NCI-H1930 (cell line): ENCODE measurements around the gene BDKRB1.

ENCODE experiments used
- DNase-seq, 2 experiments: peaks; one replicate each; lab custom pipeline; 2025; lab: John Stamatoyannopoulos, UW

Gene BDKRB1

DNA sequence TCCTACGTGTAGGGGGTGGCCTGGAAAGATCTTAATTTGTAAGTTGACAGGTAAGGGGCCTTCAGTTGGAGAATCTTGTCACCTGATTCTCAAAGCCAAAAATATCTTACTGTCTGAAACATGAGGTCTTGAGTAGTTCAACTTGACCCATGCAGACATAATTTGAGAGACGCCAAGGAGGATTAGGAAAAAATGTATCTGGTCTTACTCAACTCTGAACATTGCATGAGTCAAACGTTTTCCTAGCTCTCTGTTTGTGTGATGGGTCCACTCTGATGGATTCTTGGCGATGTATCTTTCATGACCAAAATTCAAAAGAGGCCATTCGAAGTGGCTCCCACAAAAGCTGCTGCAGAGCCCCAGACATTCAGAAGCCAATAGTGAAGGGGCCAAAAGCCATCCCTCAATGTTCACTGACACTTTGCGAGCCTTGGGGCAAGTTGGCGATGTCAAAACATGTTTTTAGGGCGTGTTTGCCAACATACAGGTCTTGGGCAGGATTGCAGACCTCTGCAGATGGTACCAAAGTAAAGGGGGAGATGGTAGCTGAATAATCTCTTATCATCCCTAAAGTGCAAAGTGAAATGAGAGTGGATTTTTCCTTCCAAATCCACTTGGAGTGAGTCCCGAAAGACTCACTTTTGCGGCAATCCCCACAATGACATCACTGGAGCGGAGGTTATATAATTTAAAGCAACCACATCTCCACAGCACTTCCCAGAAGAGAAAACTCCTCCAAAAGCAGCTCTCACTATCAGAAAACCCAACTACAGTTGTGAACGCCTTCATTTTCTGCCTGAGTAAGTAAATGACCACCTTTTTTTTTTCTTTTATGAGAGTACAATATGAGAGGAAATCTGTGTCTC is at the start of gene BDKRB1:
BDKRB1 (plus strand) TSS at position 710 of the 866 bp plus-strand sequence. CDS start 7,473 bp downstream, outside the sequence.
- DNase-seq = no peak

DNA sequence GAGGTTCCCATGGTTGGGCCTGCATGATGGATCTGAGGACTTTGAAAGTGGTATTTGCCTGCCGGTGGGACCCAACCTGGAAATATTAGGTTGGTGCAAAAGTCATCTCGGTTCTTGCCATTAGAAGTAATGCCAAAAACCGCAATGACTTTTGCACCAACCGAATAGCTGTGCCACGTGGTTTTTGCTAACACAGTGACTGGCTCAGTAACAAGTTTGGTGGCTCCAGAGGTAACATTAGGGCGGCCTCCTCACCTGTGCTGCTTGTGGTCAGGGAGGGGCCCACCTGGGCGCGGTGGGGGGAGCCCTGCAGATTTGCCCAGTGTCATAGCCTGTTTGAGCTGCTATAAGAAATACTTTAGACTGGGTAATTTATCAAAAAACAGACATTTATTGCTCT is 49.5 kb upstream of the BDKRB1 start:
- DNase-seq = no peak

DNA sequence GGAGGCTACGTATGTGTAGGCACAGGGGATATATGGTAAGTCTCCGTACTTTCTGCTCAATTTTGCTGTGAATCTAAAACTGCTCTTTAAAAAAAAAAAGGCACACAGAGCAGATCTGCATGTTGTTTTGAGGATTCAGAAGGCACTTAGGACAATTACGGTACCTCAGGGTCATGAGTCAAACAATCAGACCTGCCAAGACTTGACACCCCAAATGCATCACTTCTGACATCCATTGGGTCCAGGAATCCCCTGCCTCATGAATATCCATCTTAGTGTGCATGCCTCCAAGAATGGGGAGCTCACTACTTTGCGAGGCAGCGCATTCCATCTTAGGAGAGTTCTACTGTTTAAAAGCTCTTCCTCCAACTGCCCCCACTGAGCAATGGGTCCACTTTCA is 48.3 kb upstream of the BDKRB1 start:
- no peak for DNase-seq

DNA sequence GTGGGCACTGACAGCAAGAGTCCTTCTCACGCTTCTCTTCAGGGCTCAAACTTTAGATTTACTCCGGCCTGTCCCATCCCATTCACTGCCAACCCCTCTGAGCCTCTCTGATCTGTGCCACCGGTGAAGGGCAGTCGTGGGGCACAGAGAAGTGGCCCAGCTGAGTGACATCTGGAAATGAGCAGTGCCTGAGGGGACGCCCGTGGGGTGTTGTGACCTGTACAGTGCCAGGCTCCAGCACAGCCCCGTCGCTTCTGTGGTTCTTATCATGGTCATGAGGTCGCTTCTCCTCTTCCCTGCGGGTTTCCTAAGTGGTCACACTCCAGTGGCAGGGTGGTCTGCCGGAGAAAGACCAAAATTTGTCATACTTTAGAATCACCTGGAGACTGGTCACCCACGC is 47.3 kb upstream of the BDKRB1 start:
- no peak for DNase-seq

DNA sequence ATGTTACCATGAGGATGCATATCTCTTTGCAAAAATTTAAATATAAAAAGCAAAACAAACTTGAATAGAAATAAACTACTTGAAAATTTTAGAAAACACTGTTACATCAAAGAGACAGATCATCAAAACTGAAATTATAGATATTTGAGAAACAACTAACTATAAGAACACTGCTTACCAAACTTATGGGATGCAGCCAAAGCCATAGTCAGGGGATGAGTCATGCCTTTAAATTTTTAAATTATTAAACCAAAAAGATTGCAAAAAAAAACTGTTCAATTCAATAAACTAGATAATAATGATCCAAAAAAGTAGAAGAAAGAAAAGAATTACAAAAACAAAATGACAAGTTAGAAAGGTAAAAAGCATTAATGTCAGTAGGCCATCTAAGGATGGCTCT is 43.9 kb upstream of the BDKRB1 start:
- DNase-seq = no peak

DNA sequence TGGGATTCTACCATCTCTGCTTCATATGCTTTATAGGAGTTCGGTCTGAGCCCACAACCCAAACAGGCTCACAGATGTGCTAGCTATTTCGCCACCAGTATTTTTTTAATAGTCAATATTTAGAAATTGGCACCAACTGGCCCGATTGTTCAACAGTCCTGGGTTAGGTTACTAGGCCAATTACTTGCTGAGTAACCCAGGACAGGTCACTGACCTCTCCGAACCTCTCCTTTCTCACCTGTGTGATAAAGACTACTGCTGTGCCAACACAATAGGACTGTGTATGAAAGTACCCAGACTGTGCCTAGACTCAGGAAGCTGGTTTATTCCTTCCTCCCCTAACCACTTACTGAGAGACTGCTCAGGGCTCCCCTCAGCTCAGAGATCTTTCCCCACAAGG is 43.1 kb upstream of the BDKRB1 start:
- no peak for DNase-seq

DNA sequence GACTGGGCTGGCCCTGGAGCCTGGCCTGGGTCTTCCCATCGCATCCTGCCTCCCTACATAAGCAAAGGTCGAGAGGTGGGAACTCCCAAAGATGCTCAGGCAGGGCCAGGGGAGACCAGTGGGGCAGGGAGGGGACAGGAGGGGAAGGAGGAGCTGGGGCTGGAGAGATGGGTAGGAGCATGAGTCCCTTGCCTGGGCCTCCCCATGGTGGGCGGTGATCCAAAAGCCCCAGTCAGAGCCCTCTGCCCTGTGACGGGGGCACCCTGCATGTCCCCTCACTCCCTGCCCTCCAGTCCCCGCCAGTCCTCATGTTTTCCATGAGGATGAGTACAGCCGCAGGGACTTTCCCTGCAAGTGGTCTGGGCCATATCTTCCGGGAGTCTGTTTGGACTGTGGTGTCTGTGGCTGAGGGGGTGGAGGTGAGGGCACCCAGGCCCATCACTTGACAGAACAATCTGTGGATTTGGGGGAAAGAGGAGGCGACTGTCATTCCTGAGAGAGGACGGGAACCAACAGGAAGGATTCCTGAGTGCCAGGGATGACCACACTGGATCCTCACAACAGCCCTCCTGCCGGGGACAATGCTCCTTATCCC is 42.0 kb upstream of the BDKRB1 start:
- DNase-seq = no peak

DNA sequence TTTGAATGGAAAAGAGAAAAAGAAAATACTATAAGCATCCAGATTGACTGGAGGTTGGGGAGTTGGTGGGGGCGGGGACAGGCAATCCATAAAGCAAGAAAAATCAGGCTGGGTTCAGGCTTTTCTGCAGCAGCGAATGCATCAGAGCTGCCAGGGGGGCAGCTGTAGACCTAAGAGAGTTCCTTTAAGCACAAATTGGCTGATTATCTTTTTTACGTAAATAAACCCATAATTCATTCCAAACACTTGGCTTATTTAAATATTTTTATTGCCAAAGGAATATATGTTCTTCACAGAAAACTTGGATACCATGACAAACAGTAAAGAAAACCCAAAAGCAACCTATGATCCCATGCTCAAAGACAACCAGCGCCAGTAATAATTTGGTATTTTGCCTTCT is 41.2 kb upstream of the BDKRB1 start:
- DNase-seq = no peak

DNA sequence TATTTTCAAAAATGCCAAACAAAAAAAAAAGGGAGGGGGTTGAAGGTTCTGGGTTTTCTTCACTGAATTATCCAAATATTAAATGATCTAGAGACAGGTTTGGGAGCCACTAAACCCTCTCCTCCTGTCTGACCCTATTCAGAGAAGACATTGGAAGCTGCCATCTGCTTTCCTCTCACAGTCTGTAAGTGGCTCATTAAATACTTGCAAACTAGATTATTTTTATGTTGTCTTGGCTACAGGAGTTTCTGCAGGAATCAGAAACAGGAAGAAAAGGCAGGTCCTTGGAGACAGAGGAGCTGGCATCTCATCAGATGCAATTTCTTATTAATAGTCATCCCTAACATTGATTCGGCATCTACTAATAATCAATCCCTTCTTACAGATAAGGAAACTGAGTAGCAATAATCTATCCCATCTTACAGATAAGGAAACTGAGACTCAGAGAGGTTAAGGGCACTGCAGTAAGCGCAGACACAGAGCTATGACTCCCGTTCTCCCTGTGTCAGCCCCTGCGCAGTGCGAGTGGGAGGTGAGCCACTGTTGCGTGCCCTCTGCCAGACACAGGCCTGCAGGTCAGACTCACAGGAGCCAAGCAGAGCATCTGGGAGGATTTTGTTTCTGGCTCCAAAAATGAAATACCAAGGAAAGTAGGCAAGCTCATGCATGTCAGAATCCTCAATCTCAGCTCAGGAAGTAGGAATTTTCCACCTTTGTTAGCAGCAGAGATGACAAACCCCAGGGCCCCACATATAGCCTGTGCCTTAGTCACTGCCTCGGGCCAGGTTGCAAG is 40.4 kb upstream of the BDKRB1 start:
- no peak for DNase-seq

DNA sequence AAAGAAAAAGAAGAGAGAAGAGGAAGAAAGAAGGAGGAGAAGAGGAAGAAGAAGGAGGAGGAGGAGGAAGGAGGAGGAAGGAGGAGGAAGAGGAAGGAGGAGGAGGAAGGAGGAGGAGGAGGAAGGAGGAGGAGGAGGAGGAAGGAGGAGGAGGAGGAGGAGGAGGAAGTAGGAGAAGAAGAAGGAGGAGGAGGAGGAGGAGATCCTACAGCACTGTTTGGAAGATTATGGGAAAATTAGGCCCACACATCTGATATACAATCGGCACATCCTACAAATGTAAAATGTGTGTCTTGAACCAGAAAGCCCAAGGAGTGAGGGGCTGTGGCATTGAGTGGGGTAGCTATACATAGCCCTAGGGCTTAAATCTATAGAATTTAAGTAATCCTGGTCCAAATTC is 39.4 kb upstream of the BDKRB1 start:
- DNase-seq = no peak

DNA sequence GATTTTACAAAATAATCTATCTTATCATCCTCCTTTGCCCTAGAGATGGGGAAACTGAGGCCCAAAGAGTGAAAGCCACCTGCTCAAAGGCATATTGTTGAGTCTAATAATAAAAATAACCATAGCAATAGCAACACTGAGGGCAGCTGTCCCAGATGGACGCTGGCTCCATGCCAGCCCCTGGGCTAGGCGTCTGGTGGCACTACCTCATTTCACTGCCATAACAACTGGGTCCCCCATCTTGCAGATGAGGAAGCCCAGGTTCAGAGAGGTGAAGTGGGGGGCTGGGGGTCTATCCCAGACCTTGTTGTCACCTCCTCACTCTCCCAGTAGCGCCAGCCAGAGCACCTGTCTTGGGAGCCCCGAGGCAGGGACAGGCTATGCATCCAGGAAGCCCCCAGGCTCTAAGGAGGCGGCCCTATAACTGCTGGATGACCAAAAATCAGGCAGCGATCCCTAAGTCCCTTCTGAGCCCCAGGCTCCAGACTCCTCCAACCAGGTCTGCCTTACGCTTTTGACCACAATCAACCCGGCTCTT is 38.6 kb upstream of the BDKRB1 start:
- no peak for DNase-seq

DNA sequence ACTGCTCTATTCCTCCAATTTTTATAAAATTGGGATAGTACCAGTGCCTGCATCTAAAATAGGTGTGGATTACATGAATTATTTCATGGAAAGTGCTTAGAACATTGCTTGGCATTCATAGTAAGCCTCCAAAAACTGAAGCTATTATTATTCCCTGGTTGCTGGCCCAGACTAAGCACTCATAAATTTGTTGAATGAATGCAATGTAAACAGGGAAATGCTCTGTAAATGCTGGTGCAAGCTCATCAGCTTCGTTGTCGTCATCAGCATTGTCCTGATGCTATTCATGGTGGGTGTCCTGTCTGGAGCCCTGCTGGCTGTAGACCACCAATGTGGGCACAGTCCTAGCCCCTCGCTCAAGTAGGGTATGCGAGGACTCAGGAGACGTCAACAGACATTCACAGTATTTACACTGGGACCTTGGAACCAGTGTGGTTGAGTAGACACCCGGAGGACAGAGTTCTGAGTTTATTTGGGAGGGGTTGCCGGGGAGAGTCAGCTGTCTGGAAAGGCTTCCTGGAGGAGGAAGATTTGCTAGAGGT is 34.8 kb upstream of the BDKRB1 start:
- no peak for DNase-seq

DNA sequence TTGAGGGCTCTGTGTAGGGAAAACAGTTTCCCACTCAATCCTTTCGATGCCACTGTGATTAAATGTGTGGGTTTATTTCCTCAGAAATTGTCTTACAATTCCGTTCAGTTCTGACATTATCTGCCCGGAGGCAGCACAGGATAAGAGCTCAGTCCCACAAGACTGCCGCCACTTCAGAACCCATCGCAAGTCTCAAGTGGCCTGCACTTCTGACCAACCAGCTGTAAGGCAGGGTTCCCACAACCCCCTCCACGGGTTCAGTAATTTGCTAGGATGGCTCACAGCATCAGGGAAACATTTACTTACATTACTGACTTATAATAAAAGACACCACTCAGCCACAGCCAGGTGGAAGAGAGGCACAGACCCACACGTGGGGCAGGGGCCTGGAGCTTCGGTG is 34.2 kb upstream of the BDKRB1 start:
- DNase-seq = no peak

DNA sequence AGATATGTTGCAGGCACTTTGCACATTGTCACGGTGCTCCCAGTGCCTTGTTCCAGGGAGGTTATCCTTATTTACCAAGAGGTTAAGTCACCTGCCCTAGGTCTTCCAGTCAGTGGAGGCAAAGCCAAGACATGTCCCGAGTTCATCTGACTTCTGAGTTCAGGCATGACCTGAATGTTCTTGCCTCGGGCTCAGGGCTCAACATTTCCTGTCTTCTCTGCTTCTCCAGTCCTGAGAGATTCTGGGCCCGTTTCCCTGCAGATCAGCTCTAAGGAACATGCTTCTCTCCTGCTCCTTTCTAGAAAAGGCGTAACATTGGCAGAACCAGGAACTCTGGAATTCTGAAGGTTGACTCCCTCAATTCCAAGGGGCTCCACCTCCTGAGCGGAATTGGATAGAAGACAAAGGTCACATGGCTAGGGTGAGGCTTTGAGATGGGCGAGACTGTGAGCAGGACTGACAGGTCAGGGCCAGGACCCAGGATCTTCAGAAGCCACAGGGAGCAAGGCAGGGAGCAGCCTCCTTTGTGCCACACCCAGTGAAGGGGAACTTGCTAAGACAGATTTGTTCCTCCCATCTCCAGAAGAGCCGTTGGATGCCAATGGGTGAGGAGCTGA is 31.4 kb upstream of the BDKRB1 start:
- no peak for DNase-seq

DNA sequence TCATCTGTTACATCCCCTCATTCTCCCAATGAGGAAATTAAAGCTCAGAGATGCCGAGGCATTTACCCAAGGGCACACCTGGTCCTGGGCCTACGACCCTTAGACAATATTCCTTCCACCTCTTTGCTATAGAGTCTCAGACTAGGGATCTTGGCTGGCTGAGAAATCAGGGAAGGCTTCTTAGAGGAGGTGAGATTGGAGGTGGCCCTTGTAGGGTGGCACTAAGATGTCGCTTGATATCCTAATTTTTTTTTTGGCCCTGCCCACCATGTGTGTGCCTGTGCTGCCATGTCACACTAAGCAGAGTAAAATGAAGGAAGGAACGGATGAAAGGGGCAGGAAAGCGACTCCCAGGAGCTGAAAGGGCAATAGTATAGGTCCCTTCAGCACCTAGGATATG is 30.8 kb upstream of the BDKRB1 start:
- no peak for DNase-seq

DNA sequence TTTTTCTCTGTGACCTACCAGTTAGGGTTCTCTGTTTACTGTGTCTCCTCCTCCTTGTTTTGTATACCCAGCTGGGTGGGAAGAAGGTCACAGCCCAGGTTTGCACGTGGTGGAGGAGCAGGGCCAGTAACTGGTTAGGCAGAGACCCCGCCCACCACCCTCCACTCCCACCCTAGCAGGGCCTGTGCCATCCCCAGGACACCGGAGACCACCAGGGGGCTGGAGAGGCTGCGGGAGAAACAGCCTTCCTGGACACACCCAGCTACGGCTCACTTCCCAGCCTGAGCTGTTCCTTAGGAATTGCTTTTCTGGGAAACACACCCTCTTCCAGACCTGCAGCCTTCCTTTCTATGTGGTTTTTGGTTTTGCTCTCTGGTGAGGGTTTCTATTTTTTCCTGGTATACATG is 30.3 kb upstream of the BDKRB1 start:
- DNase-seq = no peak

DNA sequence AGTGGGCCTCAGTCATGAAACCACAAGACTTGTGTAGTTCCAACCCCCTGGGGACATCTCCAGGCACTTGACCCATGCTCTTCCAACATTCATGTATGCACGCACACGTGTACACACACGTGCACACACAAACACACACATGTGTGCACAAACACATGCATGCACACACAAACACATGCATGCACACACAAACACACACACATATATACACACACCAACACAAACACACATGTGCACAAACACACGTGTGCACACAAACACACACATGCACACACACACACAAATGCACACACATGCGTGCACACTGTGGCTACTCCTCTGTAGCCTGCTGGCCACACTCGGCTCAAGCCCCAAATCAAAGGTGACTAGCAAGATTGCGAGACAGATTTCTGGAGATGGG is 28.6 kb upstream of the BDKRB1 start:
- no peak for DNase-seq

DNA sequence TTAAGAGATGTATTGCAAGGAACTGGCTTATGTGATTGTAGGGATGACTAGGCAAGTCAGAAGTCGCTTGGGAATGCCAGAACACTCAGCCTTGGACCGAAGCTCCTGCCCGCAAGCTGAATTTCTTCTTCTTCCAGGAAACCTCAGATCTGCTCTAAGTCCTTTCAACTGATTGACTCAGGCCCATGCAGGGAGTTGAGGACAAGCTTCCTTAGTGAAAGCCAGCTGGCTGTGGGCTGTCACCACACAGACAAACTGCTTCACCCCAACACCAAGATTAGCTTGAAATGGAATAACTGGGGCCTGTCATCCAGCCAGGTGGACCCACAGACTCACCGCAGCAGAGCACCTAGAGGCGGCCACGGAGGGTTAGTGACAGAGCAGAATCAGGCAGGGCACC is 26.7 kb upstream of the BDKRB1 start:
- no peak for DNase-seq

DNA sequence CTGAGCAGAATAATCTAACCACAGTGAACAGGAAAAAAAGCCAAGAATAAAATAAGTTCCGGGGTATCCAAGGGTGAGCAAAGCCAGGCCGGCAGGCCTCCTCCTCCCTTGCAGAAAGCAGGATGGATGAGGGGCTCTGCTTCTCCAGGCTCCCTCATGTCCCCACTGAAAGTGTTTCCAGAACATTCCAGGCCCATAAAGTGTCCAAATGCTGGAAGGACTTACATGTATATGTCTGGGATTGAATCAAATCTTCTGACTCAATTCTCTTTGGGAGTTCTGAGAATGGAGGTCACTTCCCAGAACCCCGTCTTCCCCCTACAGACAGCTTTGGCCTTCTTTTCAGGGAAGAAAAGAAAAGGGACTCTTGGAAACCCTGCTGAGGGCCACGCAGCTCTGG is 25.0 kb upstream of the BDKRB1 start:
- no peak for DNase-seq

DNA sequence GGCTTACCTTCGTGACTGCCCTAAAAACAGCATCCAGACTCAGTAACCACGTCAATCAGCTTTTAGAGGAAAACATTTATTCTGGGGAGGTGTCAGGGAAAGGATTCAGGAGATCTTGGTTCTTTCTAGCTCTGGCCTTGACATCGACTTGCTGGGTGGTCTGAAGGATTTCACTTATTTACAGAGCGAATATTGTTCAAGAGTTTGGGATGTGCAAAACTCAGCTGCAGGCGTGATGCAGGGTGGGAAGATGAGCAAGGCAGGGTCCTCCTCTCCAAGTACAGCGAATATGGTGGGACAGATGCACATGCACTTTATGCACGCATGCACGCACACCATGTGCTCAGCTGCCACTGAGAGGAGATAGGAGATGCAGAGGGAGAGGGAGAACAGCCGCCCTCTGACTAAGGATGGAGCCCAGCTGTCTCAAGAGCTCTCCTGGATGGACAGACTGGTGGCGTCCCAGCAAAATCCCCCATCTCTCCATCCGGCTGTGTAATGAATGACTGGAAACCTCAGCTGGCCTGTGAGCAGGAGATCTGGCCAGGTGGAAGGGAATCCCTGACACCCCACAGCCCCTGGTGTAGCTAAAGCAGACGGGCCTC is 24.4 kb upstream of the BDKRB1 start:
- no peak for DNase-seq

DNA sequence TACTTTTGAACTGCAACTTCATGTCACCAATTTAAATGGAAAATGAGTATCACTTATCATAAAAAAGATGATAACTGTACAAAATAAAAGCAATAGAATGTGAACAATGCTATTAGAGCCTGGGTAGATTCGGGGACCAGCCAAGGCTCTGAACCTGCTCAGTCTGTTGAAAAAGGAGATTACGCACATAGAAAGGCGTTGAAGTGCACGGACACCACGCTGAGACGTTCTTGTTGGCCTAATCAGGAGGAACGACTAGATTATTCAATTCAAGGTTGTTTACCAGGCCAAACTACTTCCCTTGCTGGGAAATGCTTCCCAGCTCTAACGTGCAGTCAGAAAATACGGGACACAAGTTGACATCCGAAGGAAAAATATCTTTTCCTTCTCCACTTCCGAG is 23.5 kb upstream of the BDKRB1 start:
- DNase-seq = no peak

DNA sequence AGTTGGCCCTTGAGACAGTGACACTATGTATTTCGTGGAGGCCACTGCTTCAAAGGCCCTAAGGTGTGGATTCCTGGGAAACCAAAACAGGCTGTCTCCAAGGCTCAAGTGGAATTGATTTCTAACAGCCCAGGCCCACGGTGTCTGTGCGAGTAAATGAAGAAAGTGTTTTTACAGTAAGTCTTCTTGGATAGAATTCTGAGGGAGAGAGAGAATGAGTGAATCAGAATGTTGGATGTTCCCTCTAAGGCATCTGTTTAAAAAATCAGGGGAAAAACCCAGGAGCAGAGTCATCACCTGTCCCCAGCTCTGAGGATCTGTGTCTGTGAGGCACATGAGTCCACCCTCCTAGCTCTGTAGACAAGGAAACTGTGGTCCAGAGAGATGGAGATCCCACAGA is 22.3 kb upstream of the BDKRB1 start:
- DNase-seq = no peak
